ENCODE measurements around the gene PTS. TPM values are rescaled to one million over a fixed set of nuclear protein-coding genes. Genes with fewer than 3 reads are reported as not detected.

Gene PTS
- total RNA-seq, 2 donors from 2014 or later: 18.6 to 63.6 TPM

- H3K27ac Mint-ChIP-seq: no peak overlapping the region
- no peaks in the 10 kb centered on the region for H3K9me3 Mint-ChIP-seq
- H3K36me3 Mint-ChIP-seq: no peaks in the 10 kb centered on the region
- DNase-seq (ENCODE audit: low spot score in 2 of 2): no peak
- no peak for ATAC-seq
Measured at GRCh38 chr11:112213753-112214152, 12.5 kb upstream of the PTS start.

- H3K9me3 Mint-ChIP-seq: no peaks in the 10 kb centered on the region
- DNase-seq (ENCODE audit: low spot score in 2 of 2): no peak
- no peaks in the 10 kb centered on the region for H3K36me3 Mint-ChIP-seq
- ATAC-seq: no peak
- H3K27ac Mint-ChIP-seq: no peak overlapping the region
Measured at GRCh38 chr11:112215621-112216020, 10.6 kb upstream of the PTS start.

- DNase-seq (ENCODE audit: low spot score in 2 of 2) (no peak), ATAC-seq (no peak)
- H3K9me3 Mint-ChIP-seq: no peaks in the 10 kb centered on the region
- no peaks in the 10 kb centered on the region for H3K36me3 Mint-ChIP-seq
- no peak overlapping the region for H3K27ac Mint-ChIP-seq
Measured at GRCh38 chr11:112216561-112217105, 9.6 kb upstream of the PTS start.

- Mint-ChIP-seq H3K9me3 (no peaks in the 10 kb centered on the region), H3K36me3 (no peaks in the 10 kb centered on the region), H3K27ac (no peak overlapping the region)
- DNase-seq (ENCODE audit: low spot score in 2 of 2) (peak in 1 of 2 donors; percentile 28), ATAC-seq (peak; percentile 97 to 98)
Measured at GRCh38 chr11:112219476-112220232, 6.6 kb upstream of the PTS start.

GRCh38 chr11:112221274-112221835 is 4.9 kb upstream of the PTS start:
- ATAC-seq (no peak), DNase-seq (ENCODE audit: low spot score in 2 of 2) (no peak)
- H3K36me3 Mint-ChIP-seq: no peaks in the 10 kb centered on the region
- H3K27ac Mint-ChIP-seq: no peak overlapping the region
- no peaks in the 10 kb centered on the region for H3K9me3 Mint-ChIP-seq

- ATAC-seq (no peak), DNase-seq (ENCODE audit: low spot score in 2 of 2) (no peak)
- Mint-ChIP-seq H3K36me3 (peaks cover 4 to 7% of the 10 kb centered on the region in 2 donors), H3K9me3 (no peaks in the 10 kb centered on the region), H3K27ac (no peak overlapping the region)
Measured at GRCh38 chr11:112222303-112222702, 3.9 kb upstream of the PTS start.

GRCh38 chr11:112223121-112223520 is 3.1 kb upstream of the PTS start:
- ATAC-seq: no peak
- Mint-ChIP-seq H3K27ac (no peak overlapping the region), H3K9me3 (no peaks in the 10 kb centered on the region), H3K36me3 (peaks cover 7 to 12% of the 10 kb centered on the region in 2 donors)
- DNase-seq (ENCODE audit: low spot score in 2 of 2): no peak

GRCh38 chr11:112223754-112224532 is 2.3 kb upstream of the PTS start:
- no peak for ATAC-seq
- no peak for DNase-seq (ENCODE audit: low spot score in 2 of 2)
- Mint-ChIP-seq H3K27ac (no peak overlapping the region), H3K36me3 (peaks cover 7 to 20% of the 10 kb centered on the region in 2 donors), H3K9me3 (no peaks in the 10 kb centered on the region)

GRCh38 chr11:112225753-112226061 is 521 bp upstream of the PTS start:
- ATAC-seq (no peak), DNase-seq (ENCODE audit: low spot score in 2 of 2) (no peak)
- peaks cover 7 to 26% of the 10 kb centered on the region in 2 donors for H3K36me3 Mint-ChIP-seq
- no peaks in the 10 kb centered on the region for H3K9me3 Mint-ChIP-seq
- H3K27ac Mint-ChIP-seq: peak overlapping the region; percentile 90 to 96

- ATAC-seq (peak; percentile 46 to 66), DNase-seq (ENCODE audit: low spot score in 2 of 2) (no peak)
- H3K36me3 Mint-ChIP-seq: peaks cover 7 to 26% of the 10 kb centered on the region in 2 donors
- no peaks in the 10 kb centered on the region for H3K9me3 Mint-ChIP-seq
- peak overlapping the region; percentile 32 to 96 for H3K27ac Mint-ChIP-seq
Measured at GRCh38 chr11:112226831-112227401, 688 bp downstream of the PTS start.

GRCh38 chr11:112227471-112227870 is 1.2 kb downstream of the PTS start:
- no peak for DNase-seq (ENCODE audit: low spot score in 2 of 2)
- H3K9me3 Mint-ChIP-seq: no peaks in the 10 kb centered on the region
- peaks cover 7 to 26% of the 10 kb centered on the region in 2 donors for H3K36me3 Mint-ChIP-seq
- no peak for ATAC-seq
- peak overlapping the region; percentile 32 to 96 for H3K27ac Mint-ChIP-seq

- peaks cover 7 to 26% of the 10 kb centered on the region in 2 donors for H3K36me3 Mint-ChIP-seq
Measured at GRCh38 chr11:112228706-112229105, 2.5 kb downstream of the PTS start.

GRCh38 chr11:112229159-112229558 is 2.9 kb downstream of the PTS start:
- DNase-seq (ENCODE audit: low spot score in 2 of 2): no peak
- no peak overlapping the region for H3K27ac Mint-ChIP-seq

More at GRCh38 chr11:112228706-112229105, 2.5 kb downstream of the PTS start:
- H3K27ac Mint-ChIP-seq: no peak overlapping the region
- DNase-seq (ENCODE audit: low spot score in 2 of 2) (no peak), ATAC-seq (no peak)
- no peaks in the 10 kb centered on the region for H3K9me3 Mint-ChIP-seq

GRCh38 chr11:112229746-112230433 is 3.7 kb downstream of the PTS start:
- H3K27ac Mint-ChIP-seq: no peak overlapping the region
- no peak for DNase-seq (ENCODE audit: low spot score in 2 of 2)
- ATAC-seq: no peak
- no peaks in the 10 kb centered on the region for H3K9me3 Mint-ChIP-seq
- peaks cover 7 to 26% of the 10 kb centered on the region in 2 donors for H3K36me3 Mint-ChIP-seq

More at GRCh38 chr11:112229159-112229558, 2.9 kb downstream of the PTS start:
- no peak for ATAC-seq
- Mint-ChIP-seq H3K36me3 (peaks cover 7 to 26% of the 10 kb centered on the region in 2 donors), H3K9me3 (no peaks in the 10 kb centered on the region)

GRCh38 chr11:112231952-112232351 is 5.7 kb downstream of the PTS start:
- Mint-ChIP-seq H3K27ac (no peak overlapping the region), H3K36me3 (peaks cover 7 to 39% of the 10 kb centered on the region in 2 donors), H3K9me3 (no peaks in the 10 kb centered on the region)
- ATAC-seq (no peak), DNase-seq (ENCODE audit: low spot score in 2 of 2) (no peak)

- ATAC-seq (no peak), DNase-seq (ENCODE audit: low spot score in 2 of 2) (no peak)
- H3K27ac Mint-ChIP-seq: peak overlapping the region in 1 of 2 donors; percentile 45
- H3K9me3 Mint-ChIP-seq: no peaks in the 10 kb centered on the region
- peaks cover 0 to 27% of the 10 kb centered on the region in 2 donors for H3K36me3 Mint-ChIP-seq
Measured at GRCh38 chr11:112235750-112236390, 9.6 kb downstream of the PTS start.
